T1000 (cell line): ENCODE measurements around the gene AIFM2.
A peak's percentile ranks its signal among the peaks of the same experiment; 100 is the strongest.
"Not testable (repeated sequence)": the region's sequence is repeated elsewhere in the genome, so short reads cannot be mapped to it uniquely, and the experiment has no call there.

Experiments
- DNase-seq: peaks from one replicate; lab custom pipeline; 2025; ENCODE audit warnings: mixed read lengths; lab: John Stamatoyannopoulos, UW

AIFM2 gene

DNA sequence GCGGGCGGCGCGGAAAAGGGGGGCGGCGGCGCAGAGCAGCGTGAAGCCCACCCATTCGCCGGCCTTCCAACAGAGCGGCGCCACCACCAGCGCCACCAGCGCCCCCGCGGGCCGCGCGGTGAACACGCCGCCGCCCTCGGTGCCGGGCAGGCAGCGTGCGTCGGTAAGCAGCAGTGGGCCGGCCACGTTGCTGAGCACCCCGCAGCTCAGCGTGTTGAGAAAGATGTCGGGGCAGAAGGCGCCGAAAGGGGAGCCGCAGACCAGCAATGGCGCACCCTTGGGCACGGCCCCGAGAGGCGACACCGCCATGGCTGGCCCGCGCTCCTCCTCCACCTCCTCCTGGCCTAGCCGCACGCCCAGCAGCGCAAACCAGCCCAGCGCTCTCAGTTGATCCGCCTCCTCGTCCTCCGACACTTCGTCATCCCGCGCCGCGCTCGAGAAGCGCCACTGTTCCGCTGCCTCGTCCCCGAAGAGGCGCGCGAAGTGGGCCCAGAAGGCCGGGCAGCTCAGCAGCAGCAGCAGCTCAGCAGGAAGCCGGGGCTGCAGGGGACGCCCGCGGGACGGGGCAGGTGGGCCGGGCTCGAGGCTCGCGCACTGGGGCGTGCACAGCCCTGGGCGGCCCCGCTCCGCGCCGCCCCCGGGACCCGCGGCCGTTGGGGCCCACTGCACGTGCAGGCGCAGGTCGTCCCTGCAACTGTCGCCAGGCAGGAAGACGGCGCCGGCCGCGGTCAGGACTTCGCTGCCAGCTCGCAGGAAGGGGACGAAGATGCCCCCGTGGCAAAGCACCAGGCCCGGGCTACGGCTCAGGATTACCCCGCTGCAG lies 13.3 kb upstream of the AIFM2 start:
- DNase-seq: peak; percentile 62

GRCh38 chr10:70145166-70145665 lies 12.6 kb upstream of the AIFM2 start:
- DNase-seq: peak; percentile 52

GRCh38 chr10:70144372-70145110 lies 11.9 kb upstream of the AIFM2 start:
- DNase-seq: no peak

- no peak for DNase-seq
Observed at GRCh38 chr10:70142555-70142954, 9.9 kb upstream of the AIFM2 start.

GRCh38 chr10:70140297-70140696 lies 7.7 kb upstream of the AIFM2 start:
- DNase-seq: no peak

- no peak for DNase-seq
Observed at GRCh38 chr10:70139997-70140250, 7.3 kb upstream of the AIFM2 start.

DNA sequence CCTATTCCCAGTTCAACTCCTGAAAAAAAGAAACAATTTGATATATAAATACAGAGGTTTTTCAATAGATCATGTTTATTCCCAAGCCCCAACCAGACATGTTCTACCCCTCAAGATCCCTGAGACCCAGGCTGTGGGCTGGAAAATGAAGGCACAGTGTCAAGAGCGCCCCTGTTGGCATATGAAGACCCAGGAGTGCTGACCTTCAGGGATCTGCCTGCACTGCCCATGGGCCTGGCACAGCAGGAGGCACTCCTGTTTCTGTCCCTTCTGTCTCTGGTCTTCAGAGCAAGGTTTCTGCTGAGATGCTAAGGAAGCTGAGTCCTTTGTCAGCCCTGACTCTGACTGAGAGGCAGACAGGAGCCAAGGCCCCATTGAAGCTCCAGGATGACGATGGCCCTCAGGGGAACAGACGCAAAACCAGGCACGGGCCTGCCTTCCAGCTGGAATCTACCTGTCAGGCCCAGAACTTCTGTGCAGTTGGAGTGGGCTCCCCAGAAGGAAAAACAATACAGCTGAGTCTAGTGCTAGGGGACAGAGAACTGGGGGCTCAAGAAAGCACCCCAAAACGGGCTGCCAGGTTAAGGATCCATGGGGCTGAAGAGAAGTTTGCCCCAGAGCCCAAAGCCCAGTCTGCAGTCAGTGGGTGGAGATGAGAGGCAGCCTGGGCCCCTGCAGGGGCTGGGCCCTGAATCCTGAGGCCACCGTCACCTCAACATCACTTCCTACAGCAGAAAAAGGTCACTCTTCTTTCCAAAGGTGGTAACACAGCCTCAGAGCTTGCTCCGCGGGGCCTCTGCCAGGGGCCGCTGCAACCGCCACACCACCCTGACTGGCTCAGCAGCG lies 6.7 kb upstream of the AIFM2 start:
- DNase-seq: no peak

- no peak for DNase-seq
Observed at GRCh38 chr10:70137927-70138883, 5.6 kb upstream of the AIFM2 start.

DNA sequence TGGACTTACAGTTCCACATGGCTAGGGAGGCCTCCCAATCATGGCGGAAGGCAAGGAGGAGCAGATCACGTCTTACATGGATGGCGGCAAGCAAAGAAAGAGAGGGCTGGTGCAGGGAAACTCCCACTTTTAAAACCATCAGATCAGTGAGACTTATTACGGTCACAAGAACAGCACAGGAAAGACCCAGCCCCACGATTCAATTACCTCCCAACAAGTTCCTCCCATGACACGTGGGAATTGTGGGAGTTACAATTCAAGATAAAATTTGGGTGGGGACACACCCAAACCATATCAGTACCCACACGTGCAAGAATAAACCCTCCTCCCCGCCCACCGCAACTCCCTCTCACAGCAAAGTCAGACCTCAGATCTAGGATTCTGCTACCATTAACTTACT lies 4.5 kb upstream of the AIFM2 start:
- no peak for DNase-seq

DNA sequence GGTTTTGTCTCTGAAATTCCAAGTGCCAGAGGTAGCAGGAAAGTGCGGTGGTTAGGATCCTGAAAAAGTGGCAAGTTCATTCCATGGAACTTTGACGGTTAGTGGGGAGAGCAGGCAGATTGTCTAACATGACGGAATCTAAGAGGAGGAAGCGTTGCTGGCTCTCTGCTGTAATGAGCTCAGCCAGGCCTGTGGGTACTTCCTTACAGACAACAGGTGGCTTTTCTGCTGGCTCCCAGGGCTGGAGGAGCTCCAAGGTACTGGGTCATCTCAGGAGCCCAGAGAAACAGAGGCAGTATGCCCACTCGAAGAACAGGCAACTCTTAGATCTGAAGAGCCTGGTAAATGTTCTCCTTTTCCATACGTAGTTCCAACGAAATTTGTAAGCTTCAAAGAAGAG lies 3.1 kb upstream of the AIFM2 start:
- no peak for DNase-seq

- DNase-seq: no peak
Observed at GRCh38 chr10:70135046-70135445, 2.4 kb upstream of the AIFM2 start.

- DNase-seq: no peak
Observed at GRCh38 chr10:70131560-70131937, 1.1 kb downstream of the AIFM2 start.

- no peak for DNase-seq
Observed at GRCh38 chr10:70130878-70131559, 1.6 kb downstream of the AIFM2 start.

DNA sequence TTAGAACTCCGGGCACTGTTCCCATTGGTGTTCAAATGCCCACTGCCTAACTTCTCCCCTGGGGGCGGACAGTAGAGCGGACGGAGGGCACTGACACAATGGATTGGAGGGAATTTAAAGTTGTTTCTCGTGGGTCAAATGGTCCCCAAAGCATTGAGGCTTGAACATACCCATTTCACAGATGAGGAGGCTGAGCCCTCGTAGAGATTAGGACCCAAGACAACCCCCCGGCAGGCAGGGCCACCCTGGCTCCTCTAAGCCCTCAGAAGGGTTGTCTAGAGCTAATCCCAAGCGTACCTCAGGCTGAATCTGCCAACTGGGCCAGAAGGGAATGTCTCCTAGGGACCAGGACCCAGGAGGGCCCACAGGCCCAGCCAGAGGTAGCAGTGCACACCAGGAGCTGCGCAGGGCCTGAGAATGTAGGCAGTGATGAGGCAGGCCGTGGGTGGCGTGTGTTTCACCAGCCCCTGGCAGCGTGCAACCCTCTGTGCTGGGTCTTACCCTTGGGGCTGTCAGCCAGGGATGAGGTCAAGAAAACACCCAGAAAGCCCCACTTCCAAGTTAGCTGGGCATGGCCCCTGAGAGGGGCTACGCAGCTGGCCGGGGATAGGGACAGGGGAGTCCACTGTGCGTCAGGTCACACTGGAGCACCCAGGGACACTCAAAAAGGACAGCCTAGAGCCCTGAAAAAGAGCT lies 5.8 kb downstream of the AIFM2 start:
- DNase-seq: no peak

GRCh38 chr10:70125918-70126552 lies 6.6 kb downstream of the AIFM2 start:
- DNase-seq: no peak

DNA sequence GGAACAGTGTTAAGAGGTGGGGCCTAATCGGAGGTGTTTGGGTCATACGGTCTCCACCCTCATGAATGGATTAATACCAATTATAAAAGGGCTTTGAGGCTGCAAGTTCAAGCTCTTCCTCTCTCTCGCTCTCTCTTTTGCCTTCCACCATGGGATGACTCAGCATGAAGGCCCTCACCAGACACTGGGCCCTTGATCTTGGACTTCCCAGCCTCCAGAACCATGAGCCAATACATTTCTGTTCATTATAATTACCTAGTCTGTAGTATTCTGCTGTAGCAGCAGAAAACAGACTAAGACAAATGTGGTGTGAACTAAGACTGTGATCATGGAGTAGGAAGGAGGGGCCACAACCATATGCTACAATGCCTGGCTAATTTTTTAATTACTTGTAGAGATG lies 7.7 kb downstream of the AIFM2 start:
- DNase-seq: no peak

DNA sequence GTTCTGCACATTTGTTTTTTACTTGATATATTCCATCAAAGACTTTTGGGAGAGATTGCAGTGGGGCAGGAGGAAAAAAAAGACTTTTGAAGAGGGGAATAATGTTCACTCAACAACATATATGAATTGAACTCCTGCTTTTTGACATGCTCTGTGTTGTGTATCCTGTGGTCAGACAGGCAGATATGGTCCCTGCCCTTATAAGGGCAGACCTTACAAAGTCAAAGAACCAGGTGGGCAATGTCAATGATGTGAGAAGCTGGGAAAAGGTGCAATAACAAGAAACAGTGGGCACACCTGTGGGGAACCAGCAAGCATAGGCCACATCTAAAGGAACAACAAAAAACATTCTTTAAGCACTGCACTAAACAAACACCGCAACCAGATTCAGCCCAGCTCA lies 8.2 kb downstream of the AIFM2 start:
- no peak for DNase-seq

DNA sequence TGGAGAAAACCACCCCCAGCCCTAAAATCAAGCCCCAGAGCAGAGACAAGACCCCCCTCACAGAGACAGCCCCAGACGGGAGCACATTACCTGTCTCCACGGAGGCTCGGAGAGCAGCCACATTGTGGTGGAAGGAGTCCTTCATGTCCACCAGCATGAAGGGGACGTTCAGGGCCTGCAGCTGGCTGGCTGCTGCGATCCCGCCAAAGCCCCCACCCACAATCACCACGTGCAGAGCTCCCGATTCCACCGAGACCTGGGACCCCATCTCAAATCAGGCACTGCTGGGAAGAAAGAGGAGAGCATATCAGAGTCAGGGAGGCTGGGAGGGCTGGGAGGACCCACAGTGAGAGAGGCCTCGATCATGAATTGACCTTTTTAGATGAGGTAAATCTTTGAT lies 8.8 kb downstream of the AIFM2 start:
- DNase-seq: no peak

DNA sequence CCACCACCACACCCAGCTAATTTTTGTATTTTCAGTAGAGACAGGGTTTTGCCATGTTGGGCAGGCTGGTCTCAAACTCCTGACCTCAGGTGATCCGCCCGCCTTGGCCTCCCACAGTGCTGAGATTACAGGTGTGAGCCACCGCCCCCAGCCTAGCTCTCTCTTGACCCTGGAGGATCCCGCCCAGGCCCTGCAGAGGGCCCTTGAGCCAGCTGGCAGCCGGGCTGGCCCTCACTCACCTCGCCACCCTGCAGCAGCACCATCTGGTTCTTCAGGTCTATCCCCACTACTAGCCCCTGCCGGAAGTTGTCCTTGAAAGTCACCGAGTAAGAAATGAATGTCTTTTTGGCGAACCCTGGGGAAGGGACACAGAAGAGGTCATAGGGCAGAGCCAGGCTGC lies 9.5 kb downstream of the AIFM2 start:
- not testable (repeated sequence) for DNase-seq

- no peak for DNase-seq
Observed at GRCh38 chr10:70122742-70123141, 9.9 kb downstream of the AIFM2 start.
